Activated CD8-positive, alpha-beta T cell treated with anti-CD3 and anti-CD28 coated beads, Interleukin-2, amount 10 ng/mL, durations not matched to agents 7 days and 5 days (primary cell): ENCODE data around the gene PANX2. TPM values are rescaled to one million over a fixed set of nuclear protein-coding genes. Genes with fewer than 3 reads are reported as not detected.
A peak's percentile ranks its signal among the peaks of the same experiment; 100 is the strongest.
"Not testable (repeated sequence)": the region's sequence is repeated elsewhere in the genome, so short reads cannot be mapped to it uniquely, and the experiment has no call there.

Source experiments
- ATAC-seq: fragments of 150-1000 bp; cut with Tn5 transposase; one replicate; pipeline ENCODE4 v1.10.0; 2021; ENCODE audit warnings: moderate library complexity
- CTCF ChIA-PET: fragments of 350-600 bp; sonication (Branson Sonifier 250); formaldehyde crosslinking; loops from one replicate; lab custom pipeline; 2021; ENCODE audit warnings: antibody characterized with exemption; lab: Charles Lee
- POLR2A ChIA-PET: fragments of 350-600 bp; sonication (Branson Sonifier 250); formaldehyde crosslinking; loops from one replicate; lab custom pipeline; 2021; ENCODE audit warnings: antibody characterized with exemption; lab: Charles Lee
- DNase-seq: peaks from one replicate; pipeline ENCODE4 v3.0.0-alpha.2; 2020
- H3K27ac Mint-ChIP-seq: one replicate; pipeline ENCODE4 v1.8.0; 2021; ENCODE audit warnings: mild to moderate bottlenecking, mixed read lengths
- H3K27me3 Mint-ChIP-seq: one replicate; pipeline ENCODE4 v1.8.0; 2021; ENCODE audit warnings: low read depth, mixed read lengths
- H3K36me3 Mint-ChIP-seq: one replicate; pipeline ENCODE4 v1.8.0; 2021; ENCODE audit warnings: low read depth, mixed read lengths
- H3K4me1 Mint-ChIP-seq: one replicate; pipeline ENCODE4 v1.8.0; 2021; ENCODE audit warnings: low read depth, mixed read lengths
- H3K4me3 Mint-ChIP-seq: one replicate; pipeline ENCODE4 v1.8.0; 2021; ENCODE audit warnings: mild to moderate bottlenecking, mixed read lengths
- H3K9me3 Mint-ChIP-seq: one replicate; pipeline ENCODE4 v1.8.0; 2022; ENCODE audit warnings: mixed read lengths; ENCODE audit not compliant: insufficient read depth
- total RNA-seq, 2 experiments: library from RNA; stranded (reverse); gene quantifications; one replicate each; pipeline ENCODE4 v1.2.3, GENCODE V29; 2021

PANX2 gene
- total RNA-seq, 2 experiments from 2014 or later, result 0.10 TPM; not detected in 1

GRCh38 chr22:50165436-50166123 lies 5.0 kb upstream of the PANX2 start:
- ChIA-PET POLR2A (no interaction called here), CTCF (no interaction called here)
- no peak for ATAC-seq
- no peaks in the 10 kb centered on the region for H3K36me3 Mint-ChIP-seq
- H3K4me1 Mint-ChIP-seq, result peaks cover 2% of the 10 kb centered on the region
- H3K9me3 Mint-ChIP-seq, result no peaks in the 10 kb centered on the region
- DNase-seq, result no peak
- peaks cover 22% of the 10 kb centered on the region for H3K27me3 Mint-ChIP-seq
- no peak overlapping the region for H3K27ac Mint-ChIP-seq
- H3K4me3 Mint-ChIP-seq, result no peak overlapping the region

GRCh38 chr22:50167689-50168489 lies 2.6 kb upstream of the PANX2 start:
- Mint-ChIP-seq H3K36me3 (no peaks in the 10 kb centered on the region), H3K27me3 (peaks cover 31% of the 10 kb centered on the region), H3K27ac (no peak overlapping the region), H3K4me1 (peaks cover 4% of the 10 kb centered on the region), H3K4me3 (no peak overlapping the region), H3K9me3 (no peaks in the 10 kb centered on the region)
- ChIA-PET POLR2A (no interaction called here), CTCF (no interaction called here)
- DNase-seq (no peak), ATAC-seq (no peak)

- H3K27ac Mint-ChIP-seq, DNase-seq, H3K9me3 Mint-ChIP-seq, H3K4me1 Mint-ChIP-seq, CTCF ChIA-PET, ATAC-seq, H3K36me3 Mint-ChIP-seq: not testable (repeated sequence)
- peak overlapping the region; percentile 55 for H3K4me3 Mint-ChIP-seq
- POLR2A ChIA-PET, result interaction anchor here (0.7 kb wide), 1 partner anchor 22 kb away, joined by 3 read pairs; no protein-coding TSS in a partner anchor
- H3K27me3 Mint-ChIP-seq, result peaks cover 31% of the 10 kb centered on the region
Measured at GRCh38 chr22:50168490-50169180, 1.9 kb upstream of the PANX2 start.

GRCh38 chr22:50169181-50169759 lies 1.3 kb upstream of the PANX2 start:
- POLR2A ChIA-PET, result interaction anchor here (0.7 kb wide), 1 partner anchor 22 kb away, joined by 3 read pairs; no protein-coding TSS in a partner anchor
- H3K36me3 Mint-ChIP-seq, result no peaks in the 10 kb centered on the region
- CTCF ChIA-PET, result no interaction called here
- peaks cover 4% of the 10 kb centered on the region for H3K4me1 Mint-ChIP-seq
- peaks cover 33% of the 10 kb centered on the region for H3K27me3 Mint-ChIP-seq
- H3K4me3 Mint-ChIP-seq, result peak overlapping the region; percentile 55
- no peaks in the 10 kb centered on the region for H3K9me3 Mint-ChIP-seq
- no peak for ATAC-seq
- DNase-seq, result no peak
- H3K27ac Mint-ChIP-seq, result no peak overlapping the region

- H3K27me3 Mint-ChIP-seq, result peaks cover 33% of the 10 kb centered on the region
- ChIA-PET POLR2A (interaction anchor here (1.5 kb wide), 1 partner anchor 21 kb away, joined by 9 read pairs; no protein-coding TSS in a partner anchor), CTCF (no interaction called here)
- peak; percentile 49 for DNase-seq
- H3K4me3 Mint-ChIP-seq, result no peak overlapping the region
- H3K36me3 Mint-ChIP-seq, result no peaks in the 10 kb centered on the region
- ATAC-seq, result peak; percentile 47
- H3K9me3 Mint-ChIP-seq, result no peaks in the 10 kb centered on the region
- no peak overlapping the region for H3K27ac Mint-ChIP-seq
- peaks cover 4% of the 10 kb centered on the region for H3K4me1 Mint-ChIP-seq
Measured at GRCh38 chr22:50169774-50170341, 673 bp upstream of the PANX2 start.

- CTCF ChIA-PET, result interaction anchor here (0.7 kb wide), 1 partner anchor 118 kb away, joined by 3 read pairs; no protein-coding TSS in a partner anchor
- POLR2A ChIA-PET, result interaction anchor here (1.0 to 1.5 kb wide), 2 partner anchors 11 to 19 kb away, joined by 4 to 9 read pairs; no protein-coding TSS in a partner anchor
- peaks cover 4% of the 10 kb centered on the region for H3K4me1 Mint-ChIP-seq
- no peak for DNase-seq
- peak overlapping the region; percentile 66 for H3K4me3 Mint-ChIP-seq
- ATAC-seq, result no peak
- H3K27me3 Mint-ChIP-seq, result peaks cover 33% of the 10 kb centered on the region
- no peak overlapping the region for H3K27ac Mint-ChIP-seq
- H3K9me3 Mint-ChIP-seq, result no peaks in the 10 kb centered on the region
- no peaks in the 10 kb centered on the region for H3K36me3 Mint-ChIP-seq
Measured at GRCh38 chr22:50171319-50171964, 911 bp downstream of the PANX2 start.

- Mint-ChIP-seq H3K27ac (no peak overlapping the region), H3K36me3 (no peaks in the 10 kb centered on the region), H3K4me3 (no peak overlapping the region), H3K27me3 (peaks cover 33% of the 10 kb centered on the region), H3K4me1 (peaks cover 4% of the 10 kb centered on the region), H3K9me3 (no peaks in the 10 kb centered on the region)
- ChIA-PET CTCF (interaction anchor here (0.7 kb wide), 1 partner anchor 118 kb away, joined by 3 read pairs; no protein-coding TSS in a partner anchor), POLR2A (interaction anchor here (1.0 kb wide), 1 partner anchor 10 kb away, joined by 4 read pairs; no protein-coding TSS in a partner anchor)
- no peak for ATAC-seq
- DNase-seq, result no peak
Measured at GRCh38 chr22:50171965-50172421, 1.5 kb downstream of the PANX2 start.

- H3K36me3 Mint-ChIP-seq, result no peaks in the 10 kb centered on the region
- peaks cover 4% of the 10 kb centered on the region for H3K4me1 Mint-ChIP-seq
- no peak overlapping the region for H3K4me3 Mint-ChIP-seq
- no peaks in the 10 kb centered on the region for H3K9me3 Mint-ChIP-seq
- H3K27ac Mint-ChIP-seq, result no peak overlapping the region
- ChIA-PET CTCF (no interaction called here), POLR2A (interaction anchor here (1.3 kb wide), 1 partner anchor 17 kb away, joined by 4 read pairs; no protein-coding TSS in a partner anchor)
- ATAC-seq, result no peak
- no peak for DNase-seq
- H3K27me3 Mint-ChIP-seq, result peaks cover 25% of the 10 kb centered on the region
Measured at GRCh38 chr22:50173311-50173982, 2.9 kb downstream of the PANX2 start.

- Mint-ChIP-seq H3K4me1 (peaks cover 4% of the 10 kb centered on the region), H3K9me3 (no peaks in the 10 kb centered on the region), H3K4me3 (no peak overlapping the region), H3K27me3 (peaks cover 20% of the 10 kb centered on the region), H3K36me3 (no peaks in the 10 kb centered on the region), H3K27ac (no peak overlapping the region)
- ChIA-PET POLR2A (interaction anchor here (1.3 kb wide), 1 partner anchor 16 kb away, joined by 4 read pairs; no protein-coding TSS in a partner anchor), CTCF (no interaction called here)
- ATAC-seq (no peak), DNase-seq (no peak)
Measured at GRCh38 chr22:50173983-50174355, 3.4 kb downstream of the PANX2 start.
